Fibroblast of lung (primary cell): Measurements from ENCODE around the gene PIEZO2. TPM values are rescaled to one million over a fixed set of nuclear protein-coding genes. Genes with fewer than 3 reads are reported as not detected.

Experiments
- DNase-seq, 2 donors: peaks; one replicate each; pipeline versions ENCODE4 v3.0.0 to v3.0.0-alpha.2; 2010; ENCODE audit warnings: low read depth in 2 of 2
- H2AFZ ChIP-seq: 2 replicates; pipeline ENCODE4 v1.5.1; 2012; ENCODE audit warnings: low read length, control low read depth, inconsistent platforms
- H3K27ac ChIP-seq: 2 replicates; pipeline ENCODE4 v1.5.1; 2011; ENCODE audit warnings: low read length, control low read depth; ENCODE audit not compliant: insufficient read depth
- H3K27me3 ChIP-seq: 2 replicates; pipeline ENCODE4 v1.5.1; 2011; ENCODE audit warnings: mild to moderate bottlenecking, low read length; ENCODE audit not compliant: control insufficient read depth, insufficient read depth
- H3K36me3 ChIP-seq: 2 replicates; pipeline ENCODE4 v1.5.1; 2011; ENCODE audit warnings: low read length; ENCODE audit not compliant: control insufficient read depth, insufficient read depth
- H3K4me1 ChIP-seq: 2 replicates; pipeline ENCODE4 v1.5.1; 2011; ENCODE audit warnings: low read length; ENCODE audit not compliant: control insufficient read depth, insufficient read depth; ENCODE audit errors: extremely low read depth
- H3K4me2 ChIP-seq: 2 replicates; pipeline ENCODE4 v1.5.1; 2011; ENCODE audit warnings: low read length, control low read depth; ENCODE audit not compliant: insufficient read depth; ENCODE audit errors: extremely low read depth
- H3K4me3 ChIP-seq, 4 experiments: fragments of 200-600 bp in 1 of 4; sonication (generic) in 1 of 4; replicated peaks in 1 of 4; 2 replicates each; pipeline ENCODE4 v1.5.1; 2011 to 2016; ENCODE audit warnings: low read length in 4 of 4, low read depth in 3 of 4, mild to moderate bottlenecking in 3 of 4, control low read depth in 2 of 4, inconsistent platforms in 1 of 4, mixed read lengths in 1 of 4; ENCODE audit not compliant: insufficient read depth in 1 of 4; ENCODE audit errors: control extremely low read depth in 1 of 4
- H3K79me2 ChIP-seq: 2 replicates; pipeline ENCODE4 v1.5.1; 2012; ENCODE audit warnings: mild to moderate bottlenecking, low read length, inconsistent platforms; ENCODE audit not compliant: control insufficient read depth, insufficient read depth
- H3K9ac ChIP-seq: 2 replicates; pipeline ENCODE4 v1.5.1; 2011; ENCODE audit warnings: mild to moderate bottlenecking, low read length, control low read depth; ENCODE audit not compliant: insufficient read depth
- H3K9me3 ChIP-seq: 2 replicates; pipeline ENCODE4 v1.5.1; 2012; ENCODE audit warnings: low read depth, low read length; ENCODE audit not compliant: control insufficient read depth, insufficient read depth
- H4K20me1 ChIP-seq: 2 replicates; pipeline ENCODE4 v1.5.1; 2011; ENCODE audit warnings: low read length; ENCODE audit not compliant: control insufficient read depth, insufficient read depth; ENCODE audit errors: extremely low read depth
- EZH2 ChIP-seq: IDR thresholded peaks from 2 replicates; pipeline ENCODE4 v1.5.1; 2012; ENCODE audit warnings: low read length, control low read depth, mild to moderate bottlenecking; ENCODE audit errors: missing control alignments
- polyA plus RNA-seq, 2 donors: library from polyadenylated mRNA; depleted of rRNA in 1 of 2; stranded (reverse) in 1 of 2; unstranded in 1 of 2; fragments of >200 nt; gene quantifications; 2 replicates each; pipeline ENCODE4 v1.2.1, GENCODE V29; 2011 to 2012; ENCODE audit warnings: missing spikeins in 1 of 2
- total RNA-seq: library from RNA; depleted of rRNA; stranded (reverse); fragments of >200 nt; gene quantifications from 2 replicates; pipeline ENCODE4 v1.2.1, GENCODE V29; 2014
- TF ChIP-seq, protein P1 (sequence below), 2 donors: IDR thresholded peaks in 1 of 2; conservative IDR thresholded peaks in 1 of 2; 1 replicate in 1 of 2; 2 replicates in 1 of 2; pipeline ENCODE4 v1.5.1; 2011 to 2012; ENCODE audit warnings: low read length in 2 of 2, control low read depth in 1 of 2, inconsistent platforms in 1 of 2, low read depth in 1 of 2, mild to moderate bottlenecking in 1 of 2

The PIEZO2 gene
- total and polyA plus RNA-seq, 2 donors (not counting 1 experiment from before 2014, with no cell fraction given): 1.2 to 6.6 TPM

DNA sequence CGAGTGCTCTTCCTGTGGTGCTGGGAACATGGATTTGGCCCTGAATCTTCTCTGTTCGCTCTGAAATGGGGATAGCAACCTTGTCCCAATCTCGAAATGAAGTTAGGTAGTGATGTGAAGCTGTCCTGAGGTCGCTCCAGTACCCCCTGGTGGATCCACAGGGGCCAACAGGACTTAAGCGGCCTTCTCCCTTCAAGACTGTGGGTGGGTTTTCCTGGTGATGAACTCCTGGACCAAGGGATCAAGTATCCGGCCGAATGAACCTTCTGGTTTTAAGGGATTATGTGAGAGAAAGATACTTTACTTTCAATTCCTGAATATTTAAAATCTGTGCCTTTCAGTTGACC lies 467.0 kb downstream of the PIEZO2 start:
- H3K4me1 ChIP-seq: no peaks in the 10 kb centered on the region
- H3K4me2 ChIP-seq: no peak overlapping the region
- no peak for DNase-seq
- no peaks in the 10 kb centered on the region for H3K9me3 ChIP-seq
- H3K4me3 ChIP-seq: no peak overlapping the region
- H3K79me2 ChIP-seq: no peaks in the 10 kb centered on the region
- no peaks in the 10 kb centered on the region for H3K27me3 ChIP-seq
- no peak overlapping the region for H3K9ac ChIP-seq
- TF ChIP-seq EZH2: no peak
- TF ChIP-seq, protein P1, sequence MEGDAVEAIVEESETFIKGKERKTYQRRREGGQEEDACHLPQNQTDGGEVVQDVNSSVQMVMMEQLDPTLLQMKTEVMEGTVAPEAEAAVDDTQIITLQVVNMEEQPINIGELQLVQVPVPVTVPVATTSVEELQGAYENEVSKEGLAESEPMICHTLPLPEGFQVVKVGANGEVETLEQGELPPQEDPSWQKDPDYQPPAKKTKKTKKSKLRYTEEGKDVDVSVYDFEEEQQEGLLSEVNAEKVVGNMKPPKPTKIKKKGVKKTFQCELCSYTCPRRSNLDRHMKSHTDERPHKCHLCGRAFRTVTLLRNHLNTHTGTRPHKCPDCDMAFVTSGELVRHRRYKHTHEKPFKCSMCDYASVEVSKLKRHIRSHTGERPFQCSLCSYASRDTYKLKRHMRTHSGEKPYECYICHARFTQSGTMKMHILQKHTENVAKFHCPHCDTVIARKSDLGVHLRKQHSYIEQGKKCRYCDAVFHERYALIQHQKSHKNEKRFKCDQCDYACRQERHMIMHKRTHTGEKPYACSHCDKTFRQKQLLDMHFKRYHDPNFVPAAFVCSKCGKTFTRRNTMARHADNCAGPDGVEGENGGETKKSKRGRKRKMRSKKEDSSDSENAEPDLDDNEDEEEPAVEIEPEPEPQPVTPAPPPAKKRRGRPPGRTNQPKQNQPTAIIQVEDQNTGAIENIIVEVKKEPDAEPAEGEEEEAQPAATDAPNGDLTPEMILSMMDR (conservative IDR thresholded peaks at IDR 0.05 in 1 of 2, IDR thresholded peaks at IDR 0.05 in 1 of 2; ENCODE audit: low read depth in 1 of 2, low read length in 2 of 2): peak in 1 of 2 donors; percentile 2
- no peaks in the 10 kb centered on the region for H4K20me1 ChIP-seq
- no peak overlapping the region for H2AFZ ChIP-seq
- no peak overlapping the region for H3K27ac ChIP-seq
- H3K36me3 ChIP-seq: no peaks in the 10 kb centered on the region

DNA sequence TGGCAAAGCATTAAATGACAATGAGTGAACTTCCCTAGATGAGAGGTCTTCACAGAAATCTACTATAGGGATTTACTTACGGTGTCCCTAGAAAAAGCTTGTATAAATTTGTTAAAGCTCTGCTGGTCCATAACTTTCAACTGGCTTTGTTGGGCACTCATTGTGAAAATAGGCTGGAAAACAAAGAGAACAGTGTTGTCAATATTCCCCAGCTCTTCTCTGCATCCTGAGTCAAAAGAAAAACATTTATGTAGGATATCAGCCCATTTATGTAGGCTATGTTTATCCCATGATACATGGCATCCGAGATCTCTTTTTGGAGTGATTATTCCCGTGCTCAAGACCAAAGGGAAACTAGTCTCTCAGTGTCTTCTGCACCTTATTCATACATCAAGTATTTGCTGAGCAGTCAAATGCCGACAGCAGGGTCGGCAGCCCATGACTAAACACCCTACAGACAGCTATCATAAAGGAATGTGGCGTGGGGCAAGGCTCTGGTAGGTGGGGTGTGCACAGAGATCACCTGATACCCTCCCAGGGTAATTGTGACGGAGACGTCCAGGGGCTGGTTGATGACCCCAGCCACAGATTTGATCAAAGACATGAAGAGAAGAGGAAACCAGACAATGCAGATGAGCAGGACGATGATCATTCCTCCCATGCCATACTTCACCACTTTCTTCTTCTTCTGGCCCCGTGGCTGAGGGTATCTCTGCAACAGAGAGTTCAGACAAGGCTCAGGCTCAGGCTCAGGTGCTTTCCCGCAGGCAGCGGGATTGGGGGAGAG lies 467.6 kb downstream of the PIEZO2 start:
- Histone ChIP-seq H3K9me3 (no peaks in the 10 kb centered on the region), H3K4me1 (no peaks in the 10 kb centered on the region), H3K27me3 (no peaks in the 10 kb centered on the region), H3K79me2 (no peaks in the 10 kb centered on the region), H3K4me3 (no peak overlapping the region), H3K27ac (no peak overlapping the region), H3K9ac (no peak overlapping the region), H3K4me2 (no peak overlapping the region), H3K36me3 (no peaks in the 10 kb centered on the region), H2AFZ (no peak overlapping the region), H4K20me1 (no peaks in the 10 kb centered on the region)
- no peak for TF ChIP-seq EZH2
- TF ChIP-seq, protein P1 (conservative IDR thresholded peaks at IDR 0.05 in 1 of 2, IDR thresholded peaks at IDR 0.05 in 1 of 2; ENCODE audit: low read depth in 1 of 2, low read length in 2 of 2): no peak
- no peak for DNase-seq

DNA sequence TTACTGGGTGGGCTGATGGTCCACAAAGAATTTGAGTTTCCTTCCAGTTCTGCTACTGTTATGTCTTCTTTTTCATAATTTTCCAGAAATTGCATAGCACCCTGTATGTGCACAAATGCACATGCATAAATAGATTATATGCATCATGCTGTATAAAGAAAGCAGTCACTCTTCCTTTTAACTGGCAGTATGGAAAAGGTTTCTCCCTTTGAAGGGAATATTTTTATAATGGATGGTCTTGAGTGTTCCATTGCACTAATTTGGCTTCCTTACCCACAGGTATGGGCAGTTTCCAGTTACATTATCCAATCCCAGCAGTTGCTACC lies 469.1 kb downstream of the PIEZO2 start:
- DNase-seq: no peak
- Histone ChIP-seq H3K79me2 (no peaks in the 10 kb centered on the region), H3K36me3 (no peaks in the 10 kb centered on the region), H3K4me3 (no peak overlapping the region), H2AFZ (no peak overlapping the region), H4K20me1 (no peaks in the 10 kb centered on the region), H3K27ac (no peak overlapping the region), H3K9me3 (no peaks in the 10 kb centered on the region), H3K27me3 (no peaks in the 10 kb centered on the region), H3K4me1 (no peaks in the 10 kb centered on the region), H3K9ac (no peak overlapping the region), H3K4me2 (no peak overlapping the region)
- TF ChIP-seq, protein P1 (conservative IDR thresholded peaks at IDR 0.05 in 1 of 2, IDR thresholded peaks at IDR 0.05 in 1 of 2; ENCODE audit: low read depth in 1 of 2, low read length in 2 of 2): no peak
- TF ChIP-seq EZH2: no peak
